Panc1 (cell line): Measurements from ENCODE around the gene LRP1B.

Experiments used
- POLR2AphosphoS5 ChIP-seq: IDR thresholded peaks from 2 replicates; pipeline ENCODE4 v1.6.1; 2012; ENCODE audit warnings: mild to moderate bottlenecking, low read depth, low read length, moderate library complexity
- TF ChIP-seq, protein P1 (sequence below): fragments of 450-650 bp; IDR thresholded peaks from 2 replicates; pipeline ENCODE4 v1.5.1; 2017; ENCODE audit warnings: mild to moderate bottlenecking

DNA sequence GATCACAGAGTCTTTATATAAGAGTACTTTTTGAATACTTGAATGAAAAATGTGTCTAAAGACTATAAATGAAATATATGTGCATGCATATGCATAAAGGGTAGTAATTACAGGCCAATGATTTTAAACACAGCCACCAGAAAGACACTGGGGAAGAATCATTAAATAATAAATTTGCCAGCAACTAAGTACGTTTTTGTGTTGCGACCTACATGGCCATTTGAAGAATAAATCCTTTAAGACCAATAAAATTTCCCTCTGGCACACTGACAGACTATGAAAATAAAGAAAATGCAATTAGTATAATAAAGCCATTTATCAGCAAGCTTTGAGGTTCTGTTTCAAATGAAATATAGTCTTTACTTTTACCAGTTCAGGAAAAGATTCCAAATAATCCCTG, 1413.3 kb downstream of the LRP1B start:
- TF ChIP-seq, protein P1, sequence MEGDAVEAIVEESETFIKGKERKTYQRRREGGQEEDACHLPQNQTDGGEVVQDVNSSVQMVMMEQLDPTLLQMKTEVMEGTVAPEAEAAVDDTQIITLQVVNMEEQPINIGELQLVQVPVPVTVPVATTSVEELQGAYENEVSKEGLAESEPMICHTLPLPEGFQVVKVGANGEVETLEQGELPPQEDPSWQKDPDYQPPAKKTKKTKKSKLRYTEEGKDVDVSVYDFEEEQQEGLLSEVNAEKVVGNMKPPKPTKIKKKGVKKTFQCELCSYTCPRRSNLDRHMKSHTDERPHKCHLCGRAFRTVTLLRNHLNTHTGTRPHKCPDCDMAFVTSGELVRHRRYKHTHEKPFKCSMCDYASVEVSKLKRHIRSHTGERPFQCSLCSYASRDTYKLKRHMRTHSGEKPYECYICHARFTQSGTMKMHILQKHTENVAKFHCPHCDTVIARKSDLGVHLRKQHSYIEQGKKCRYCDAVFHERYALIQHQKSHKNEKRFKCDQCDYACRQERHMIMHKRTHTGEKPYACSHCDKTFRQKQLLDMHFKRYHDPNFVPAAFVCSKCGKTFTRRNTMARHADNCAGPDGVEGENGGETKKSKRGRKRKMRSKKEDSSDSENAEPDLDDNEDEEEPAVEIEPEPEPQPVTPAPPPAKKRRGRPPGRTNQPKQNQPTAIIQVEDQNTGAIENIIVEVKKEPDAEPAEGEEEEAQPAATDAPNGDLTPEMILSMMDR: no peak
- no peak for TF ChIP-seq POLR2AphosphoS5
